Measurements from ENCODE around the gene CLPTM1.
"Not testable (repeated sequence)": the region's sequence is repeated elsewhere in the genome, so short reads cannot be mapped to it uniquely, and the experiment has no call there.

Gene CLPTM1

GRCh38 chr19:44974857-44975256 lies 19.7 kb downstream of the CLPTM1 start:
- DNase-seq (ENCODE audit: low read depth in 2 of 2) = no peak

GRCh38 chr19:44975444-44975843 lies 20.3 kb downstream of the CLPTM1 start:
- DNase-seq (ENCODE audit: low read depth in 2 of 2) = no peak

GRCh38 chr19:44984005-44984404 lies 28.8 kb downstream of the CLPTM1 start:
- DNase-seq (ENCODE audit: low read depth in 2 of 2) = no peak

- no peak for DNase-seq (ENCODE audit: low read depth in 2 of 2)
Observed at GRCh38 chr19:44985445-44985844, 30.3 kb downstream of the CLPTM1 start.

- DNase-seq (ENCODE audit: low read depth in 2 of 2) = no peak
Observed at GRCh38 chr19:44986389-44986788, 31.2 kb downstream of the CLPTM1 start.

- no peak for DNase-seq (ENCODE audit: low read depth in 2 of 2)
Observed at GRCh38 chr19:44987148-44987675, 32.0 kb downstream of the CLPTM1 start.

- DNase-seq (ENCODE audit: low read depth in 2 of 2) = no peak
Observed at GRCh38 chr19:44988273-44988672, 33.1 kb downstream of the CLPTM1 start.

- peak; percentile 23 to 44 for DNase-seq (ENCODE audit: low read depth in 2 of 2)
Observed at GRCh38 chr19:44988896-44989556, 33.8 kb downstream of the CLPTM1 start.

- no peak for DNase-seq (ENCODE audit: low read depth in 2 of 2)
Observed at GRCh38 chr19:44990459-44990858, 35.3 kb downstream of the CLPTM1 start.

- DNase-seq (ENCODE audit: low read depth in 2 of 2) = no peak
Observed at GRCh38 chr19:44990966-44991365, 35.8 kb downstream of the CLPTM1 start.

GRCh38 chr19:44992336-44993163 lies 37.4 kb downstream of the CLPTM1 start:
- no peak for DNase-seq (ENCODE audit: low read depth in 2 of 2)

GRCh38 chr19:44993526-44993925 lies 38.3 kb downstream of the CLPTM1 start:
- no peak for DNase-seq (ENCODE audit: low read depth in 2 of 2)

- no peak for DNase-seq (ENCODE audit: low read depth in 2 of 2)
Observed at GRCh38 chr19:44993926-44994537, 38.9 kb downstream of the CLPTM1 start.

GRCh38 chr19:44998025-44998424 lies 42.8 kb downstream of the CLPTM1 start:
- DNase-seq (ENCODE audit: low read depth in 2 of 2) = no peak

- not testable (repeated sequence) for DNase-seq (ENCODE audit: low read depth in 2 of 2)
Observed at GRCh38 chr19:44999131-44999925, 44.1 kb downstream of the CLPTM1 start.

- not testable (repeated sequence) for DNase-seq (ENCODE audit: low read depth in 2 of 2)
Observed at GRCh38 chr19:45000665-45001064, 45.5 kb downstream of the CLPTM1 start.

GRCh38 chr19:45001087-45001739 lies 46.0 kb downstream of the CLPTM1 start, which contains the start of gene RELB:
Gene RELB, plus strand, starts transcription at chr19:45001464. Its CDS starts 116 bp downstream, at chr19:45001580.
- DNase-seq (ENCODE audit: low read depth in 2 of 2) = peak; percentile 93 to 97

GRCh38 chr19:45003485-45003884 lies 48.3 kb downstream of the CLPTM1 start:
- no peak for DNase-seq (ENCODE audit: low read depth in 2 of 2)

- DNase-seq (ENCODE audit: low read depth in 2 of 2) = no peak
Observed at GRCh38 chr19:45005787-45006186, 50.6 kb downstream of the CLPTM1 start.

- DNase-seq (ENCODE audit: low read depth in 2 of 2) = no peak
Observed at GRCh38 chr19:45008552-45008951, 53.4 kb downstream of the CLPTM1 start.

Data from stimulated activated CD8-positive, alpha-beta memory T cell treated with anti-CD3 and anti-CD28 coated beads, Interleukin-7, amount 100 ng/mL, for 1 hour (primary cell).